Activated CD4-positive, alpha-beta T cell treated with anti-CD3 and anti-CD28 coated beads, Interleukin-2, amount 10 ng/mL, durations not matched to agents 7 days and 5 days (primary cell): ENCODE measurements around the gene BUD13. TPM values are rescaled to one million over a fixed set of nuclear protein-coding genes. Genes with fewer than 3 reads are reported as not detected.

Source experiments
- CTCF ChIA-PET: fragments of 350-600 bp; sonication (Branson Sonifier 250); formaldehyde crosslinking; loops from one replicate; lab custom pipeline; 2021; ENCODE audit warnings: antibody characterized with exemption; lab: Charles Lee
- POLR2A ChIA-PET: fragments of 350-600 bp; sonication (Branson Sonifier 250); formaldehyde crosslinking; loops from one replicate; lab custom pipeline; 2021; ENCODE audit warnings: antibody characterized with exemption; lab: Charles Lee
- DNase-seq: peaks from one replicate; pipeline ENCODE4 v3.0.0-alpha.2; 2020
- H3K27ac Mint-ChIP-seq: one replicate; pipeline ENCODE4 v1.8.0; 2021; ENCODE audit warnings: mild to moderate bottlenecking, moderate library complexity, mixed read lengths
- H3K27me3 Mint-ChIP-seq: one replicate; pipeline ENCODE4 v1.8.0; 2021; ENCODE audit warnings: mixed read lengths
- H3K36me3 Mint-ChIP-seq: one replicate; pipeline ENCODE4 v1.8.0; 2021; ENCODE audit warnings: low read depth, mixed read lengths
- H3K4me1 Mint-ChIP-seq: one replicate; pipeline ENCODE4 v1.8.0; 2021; ENCODE audit warnings: mixed read lengths
- H3K4me3 Mint-ChIP-seq: one replicate; pipeline ENCODE4 v1.8.0; 2021; ENCODE audit warnings: mild to moderate bottlenecking, moderate library complexity, mixed read lengths
- H3K9me3 Mint-ChIP-seq: one replicate; pipeline ENCODE4 v1.8.0; 2021; ENCODE audit warnings: mixed read lengths
- total RNA-seq, 2 experiments: library from RNA; stranded (reverse); gene quantifications; one replicate each; pipeline ENCODE4 v1.2.3, GENCODE V29; 2021

BUD13 gene, protein sequence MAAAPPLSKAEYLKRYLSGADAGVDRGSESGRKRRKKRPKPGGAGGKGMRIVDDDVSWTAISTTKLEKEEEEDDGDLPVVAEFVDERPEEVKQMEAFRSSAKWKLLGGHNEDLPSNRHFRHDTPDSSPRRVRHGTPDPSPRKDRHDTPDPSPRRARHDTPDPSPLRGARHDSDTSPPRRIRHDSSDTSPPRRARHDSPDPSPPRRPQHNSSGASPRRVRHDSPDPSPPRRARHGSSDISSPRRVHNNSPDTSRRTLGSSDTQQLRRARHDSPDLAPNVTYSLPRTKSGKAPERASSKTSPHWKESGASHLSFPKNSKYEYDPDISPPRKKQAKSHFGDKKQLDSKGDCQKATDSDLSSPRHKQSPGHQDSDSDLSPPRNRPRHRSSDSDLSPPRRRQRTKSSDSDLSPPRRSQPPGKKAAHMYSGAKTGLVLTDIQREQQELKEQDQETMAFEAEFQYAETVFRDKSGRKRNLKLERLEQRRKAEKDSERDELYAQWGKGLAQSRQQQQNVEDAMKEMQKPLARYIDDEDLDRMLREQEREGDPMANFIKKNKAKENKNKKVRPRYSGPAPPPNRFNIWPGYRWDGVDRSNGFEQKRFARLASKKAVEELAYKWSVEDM
- 10 to 100 TPM; 37.5 to 39.9 TPM for total RNA-seq

DNA sequence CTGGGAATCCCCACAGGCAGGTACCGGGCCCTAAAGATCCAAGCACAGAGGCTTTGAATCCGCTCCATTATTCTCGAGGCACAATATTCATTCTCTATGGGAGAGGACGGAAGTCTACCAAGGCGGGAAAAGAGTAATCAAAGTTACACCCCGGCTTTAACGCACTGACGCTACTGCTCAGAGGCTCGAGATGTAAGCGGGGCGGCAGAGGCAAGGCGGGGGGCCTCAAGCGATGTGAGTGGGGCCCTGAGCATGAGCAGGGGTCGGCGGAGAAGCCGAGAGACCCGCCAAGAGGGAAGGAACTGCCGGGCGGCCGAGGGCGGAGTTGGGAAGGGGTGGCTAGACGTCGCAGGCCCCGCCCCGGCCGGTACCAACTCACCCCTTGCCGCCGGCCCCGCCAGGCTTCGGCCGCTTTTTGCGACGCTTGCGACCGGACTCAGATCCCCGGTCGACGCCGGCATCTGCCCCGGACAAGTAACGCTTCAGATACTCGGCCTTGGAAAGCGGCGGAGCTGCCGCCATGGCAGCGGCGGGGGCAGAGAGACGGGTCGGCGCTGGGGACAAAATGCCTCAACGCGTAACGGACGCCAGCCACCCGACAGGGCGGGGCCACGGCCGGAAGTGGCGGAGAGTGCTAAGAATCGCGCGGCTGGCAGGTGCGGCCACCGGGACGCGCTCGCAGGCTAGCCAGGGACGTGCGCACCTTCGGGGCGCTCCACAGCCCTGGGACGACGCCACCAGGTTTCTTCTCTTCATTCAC is at the start of gene BUD13:
Gene BUD13 (minus strand): TSS at position 545 of the 760 bp plus-strand sequence. CDS start 23 bp downstream, at position 522.
- Mint-ChIP-seq H3K27me3 (no peaks in the 10 kb centered on the region), H3K36me3 (peaks cover 33% of the 10 kb centered on the region)

DNA sequence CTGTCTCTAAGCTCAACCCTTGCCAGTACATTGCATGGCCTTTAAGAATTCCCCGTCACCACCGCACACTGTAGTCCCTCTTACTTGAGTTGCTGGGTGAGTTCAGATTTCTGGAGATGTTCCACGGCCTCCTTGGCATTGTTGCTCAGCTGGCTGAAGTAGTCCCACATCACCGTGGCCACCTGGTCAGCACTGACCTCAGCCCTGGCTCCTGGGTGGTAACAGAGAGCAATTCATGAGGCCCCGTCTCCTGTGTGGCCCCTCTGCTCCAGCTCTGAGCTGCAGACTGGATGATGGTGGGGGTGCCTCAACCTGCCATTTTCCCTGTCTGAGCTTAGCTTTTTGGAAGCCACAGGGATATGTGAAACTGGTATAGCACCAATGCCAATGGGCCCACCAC is 49.8 kb upstream of the BUD13 start:
- Mint-ChIP-seq H3K4me1 (no peaks in the 10 kb centered on the region), H3K27me3 (no peaks in the 10 kb centered on the region), H3K4me3 (no peak overlapping the region), H3K27ac (no peak overlapping the region), H3K9me3 (no peaks in the 10 kb centered on the region), H3K36me3 (no peaks in the 10 kb centered on the region)
- DNase-seq: no peak
- ChIA-PET CTCF (interaction anchor here (1.1 to 2.4 kb wide), 4 partner anchors 13 to 405 kb away, joined by 3 to 14 read pairs (median 4); no protein-coding TSS in a partner anchor), POLR2A (no interaction called here)

More for the DNA sequence above, at the start of gene BUD13:
- POLR2A ChIA-PET: no interaction called here
- CTCF ChIA-PET: interaction anchor here (0.9 to 4.3 kb wide), 4 partner anchors 9 to 81 kb away, joined by 3 to 15 read pairs (median 4); no protein-coding TSS in a partner anchor
- peak within 1 kb of the TSS; percentile 97 for H3K27ac Mint-ChIP-seq
- H3K4me1 Mint-ChIP-seq: peaks cover 54% of the 10 kb centered on the region
- H3K9me3 Mint-ChIP-seq: no peaks in the 10 kb centered on the region
- peak; percentile 94 for DNase-seq
- H3K4me3 Mint-ChIP-seq: peak within 1 kb of the TSS; percentile 98

DNA sequence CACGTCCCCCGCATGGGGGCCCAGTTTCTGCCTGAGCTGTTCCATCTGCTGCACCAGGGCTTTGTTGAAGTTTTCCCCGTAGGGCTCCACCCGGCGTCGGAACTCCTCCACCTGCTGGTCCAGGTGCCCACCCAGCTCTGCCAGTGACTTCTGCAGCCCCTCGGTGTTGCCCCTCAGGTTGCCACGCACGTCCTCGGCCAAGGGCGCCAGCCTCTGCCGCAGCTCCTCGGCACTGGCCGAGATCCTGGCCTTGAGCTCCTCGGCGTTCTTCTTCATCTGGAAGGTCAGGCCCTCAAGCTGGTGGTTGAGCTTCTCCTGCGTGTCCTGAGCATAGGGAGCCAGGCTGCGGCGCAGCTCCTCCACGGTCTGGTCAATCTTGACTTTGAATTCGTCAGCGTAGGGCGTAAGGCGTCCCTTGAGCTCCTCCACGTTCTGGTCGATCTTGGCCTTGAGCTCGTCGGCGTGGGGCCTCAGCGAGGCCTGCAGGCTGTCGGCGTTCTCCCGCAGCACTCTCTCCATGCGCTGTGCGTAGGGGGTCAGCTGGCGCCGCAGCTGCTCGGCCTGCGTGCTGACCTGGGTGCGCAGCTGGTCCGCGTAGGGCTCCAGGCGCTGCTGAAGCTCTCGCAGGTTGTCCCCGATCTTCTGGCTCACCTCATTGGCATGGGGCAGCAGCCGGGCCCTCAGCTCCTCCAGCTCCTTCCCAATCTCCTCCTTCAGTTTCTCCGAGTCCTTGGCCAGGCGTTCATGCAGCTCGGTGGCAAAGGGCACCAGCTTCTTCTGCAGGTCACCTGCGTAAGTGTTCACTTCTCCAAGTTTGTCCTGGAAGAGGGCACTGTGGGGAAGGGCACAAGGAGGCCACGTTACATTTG is 48.5 kb upstream of the BUD13 start:
- ChIA-PET POLR2A (no interaction called here), CTCF (interaction anchor here (0.9 to 2.4 kb wide), 4 partner anchors 10 to 41 kb away, joined by 3 to 14 read pairs (median 3); no protein-coding TSS in a partner anchor)
- Mint-ChIP-seq H3K27ac (no peak overlapping the region), H3K4me3 (no peak overlapping the region), H3K9me3 (no peaks in the 10 kb centered on the region), H3K36me3 (no peaks in the 10 kb centered on the region), H3K27me3 (no peaks in the 10 kb centered on the region), H3K4me1 (no peaks in the 10 kb centered on the region)
- no peak for DNase-seq

DNA sequence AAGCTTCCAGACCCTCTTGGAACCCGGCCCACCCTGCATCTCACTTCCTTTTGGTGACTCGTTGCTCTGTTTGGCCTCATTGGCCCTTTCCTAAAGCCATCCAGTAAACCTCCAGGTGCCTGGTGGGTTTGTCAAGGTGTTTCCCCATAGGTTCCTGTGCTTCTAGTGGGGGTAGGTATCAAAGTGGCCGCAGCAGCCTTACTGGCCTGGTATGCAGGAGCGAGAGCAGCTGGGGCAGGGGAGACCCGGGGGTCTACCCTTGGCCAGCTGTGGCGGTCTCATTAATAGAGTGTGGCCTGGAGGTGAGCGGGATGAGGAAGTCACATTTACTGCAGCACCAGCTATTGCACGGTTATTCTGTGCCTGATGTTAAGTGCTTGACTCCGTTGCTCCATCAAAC is 46.3 kb upstream of the BUD13 start:
- DNase-seq: no peak
- Mint-ChIP-seq H3K36me3 (no peaks in the 10 kb centered on the region), H3K4me1 (no peaks in the 10 kb centered on the region), H3K9me3 (no peaks in the 10 kb centered on the region), H3K27ac (no peak overlapping the region), H3K4me3 (no peak overlapping the region), H3K27me3 (no peaks in the 10 kb centered on the region)
- CTCF ChIA-PET: interaction anchor here (1.4 kb wide), 1 partner anchor 17 kb away, joined by 5 read pairs; no protein-coding TSS in a partner anchor
- POLR2A ChIA-PET: no interaction called here

DNA sequence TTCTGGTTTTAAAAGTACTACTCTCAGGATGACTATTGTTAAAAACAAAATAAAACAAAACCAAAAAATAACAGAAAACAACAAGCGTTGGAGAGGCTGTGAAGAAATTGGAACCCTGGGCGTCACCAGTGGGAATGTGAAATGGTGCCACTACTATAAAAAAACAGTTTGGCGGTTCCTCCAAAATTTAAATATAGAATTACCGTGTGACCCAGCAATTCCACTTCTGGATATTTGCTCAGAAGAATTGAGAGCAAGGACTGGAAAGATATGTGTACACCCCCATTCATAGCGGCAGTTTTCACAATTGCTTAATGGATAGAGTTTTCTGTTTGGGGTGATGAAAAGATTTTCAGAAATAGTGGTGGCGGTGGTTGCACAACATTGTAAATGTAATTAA is 41.7 kb upstream of the BUD13 start:
- ChIA-PET CTCF (no interaction called here), POLR2A (no interaction called here)
- Mint-ChIP-seq H3K27me3 (peaks cover 2% of the 10 kb centered on the region), H3K9me3 (no peaks in the 10 kb centered on the region), H3K4me1 (no peaks in the 10 kb centered on the region), H3K4me3 (no peak overlapping the region), H3K36me3 (no peaks in the 10 kb centered on the region), H3K27ac (no peak overlapping the region)
- no peak for DNase-seq

DNA sequence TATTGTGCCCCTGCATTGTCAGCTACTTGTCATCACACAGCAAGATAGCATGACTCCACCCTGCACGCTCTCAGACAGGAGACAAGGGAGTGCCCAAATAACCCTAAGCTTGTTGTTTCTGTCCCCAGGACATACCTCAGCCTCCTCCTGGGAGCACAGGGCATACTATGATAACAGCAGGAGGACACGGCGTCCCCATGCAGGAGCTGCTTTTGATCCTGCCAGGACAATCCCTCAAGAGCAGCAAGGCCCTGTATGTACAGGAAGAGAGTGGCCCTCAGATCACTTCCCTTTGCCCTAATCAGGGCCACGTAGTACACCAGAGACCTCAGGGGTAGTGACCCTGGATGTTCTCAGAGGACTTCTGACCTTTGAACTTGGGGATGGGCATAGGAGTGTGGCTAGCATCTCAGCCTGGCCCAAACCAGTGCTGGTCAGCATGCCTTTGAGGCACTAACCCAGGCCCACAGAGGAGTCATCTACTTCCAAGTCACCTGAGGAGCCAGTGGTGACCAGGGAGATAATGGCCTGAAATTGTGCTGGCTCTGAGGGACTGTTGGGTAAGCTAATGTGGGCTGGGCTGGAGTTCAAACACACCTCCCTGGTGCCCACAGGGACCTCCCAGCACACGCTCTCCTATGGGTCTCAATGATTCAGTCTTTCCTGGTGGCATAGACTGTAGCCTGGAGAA is 41.1 kb upstream of the BUD13 start:
- H3K36me3 Mint-ChIP-seq: no peaks in the 10 kb centered on the region
- H3K27me3 Mint-ChIP-seq: peaks cover 2% of the 10 kb centered on the region
- ChIA-PET CTCF (no interaction called here), POLR2A (interaction anchor here (0.6 kb wide), 1 partner anchor 263 kb away, joined by 3 read pairs; no protein-coding TSS in a partner anchor)
- H3K27ac Mint-ChIP-seq: no peak overlapping the region
- no peak overlapping the region for H3K4me3 Mint-ChIP-seq
- H3K9me3 Mint-ChIP-seq: no peaks in the 10 kb centered on the region
- DNase-seq: no peak
- no peaks in the 10 kb centered on the region for H3K4me1 Mint-ChIP-seq

DNA sequence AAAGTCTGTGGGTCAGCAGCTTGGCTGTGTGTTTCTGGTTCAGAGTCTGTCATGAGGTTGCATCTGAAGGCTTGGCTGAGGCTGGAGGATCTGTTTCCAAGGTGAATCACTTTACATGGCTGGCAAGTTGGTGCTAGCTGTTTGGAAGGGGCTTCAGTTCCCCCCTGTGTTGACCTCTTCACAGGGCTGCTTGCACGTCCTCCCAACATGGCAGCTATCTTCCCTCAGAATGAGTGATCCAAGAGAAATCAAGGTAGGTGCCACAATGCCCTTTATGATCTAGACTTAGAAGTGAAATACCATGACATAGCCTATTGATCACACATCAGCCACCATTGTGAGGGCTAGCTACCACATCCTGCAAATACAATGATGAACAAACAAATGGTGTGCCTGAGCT is 40.4 kb upstream of the BUD13 start:
- Mint-ChIP-seq H3K27me3 (peaks cover 2% of the 10 kb centered on the region), H3K4me3 (no peak overlapping the region), H3K9me3 (no peaks in the 10 kb centered on the region), H3K27ac (no peak overlapping the region), H3K36me3 (no peaks in the 10 kb centered on the region), H3K4me1 (no peaks in the 10 kb centered on the region)
- ChIA-PET POLR2A (no interaction called here), CTCF (interaction anchor here (0.8 to 1.0 kb wide), 2 partner anchors 10 to 96 kb away, joined by 3 read pairs; partner anchors contain the start of gene APOA4)
- no peak for DNase-seq

DNA sequence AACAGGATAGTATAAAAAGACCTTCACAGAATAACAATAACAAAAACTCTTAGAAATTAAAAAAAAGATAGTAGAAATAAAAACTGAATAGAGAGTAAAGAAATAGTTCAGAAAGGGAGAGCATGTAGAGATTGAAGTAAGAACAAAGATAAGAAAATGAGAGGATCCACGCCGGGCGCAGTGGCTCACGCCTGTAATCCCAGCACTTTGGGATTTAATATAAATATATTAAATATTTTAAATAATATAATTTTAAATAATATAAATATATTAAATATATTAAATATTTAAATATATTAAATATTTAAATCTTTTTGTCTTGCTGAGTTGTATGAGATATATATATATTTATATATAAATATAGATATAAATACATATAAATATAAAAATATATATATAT is 39.3 kb upstream of the BUD13 start:
- Mint-ChIP-seq H3K9me3 (no peaks in the 10 kb centered on the region), H3K4me3 (no peak overlapping the region), H3K4me1 (no peaks in the 10 kb centered on the region), H3K36me3 (no peaks in the 10 kb centered on the region), H3K27me3 (peaks cover 2% of the 10 kb centered on the region), H3K27ac (no peak overlapping the region)
- no peak for DNase-seq
- CTCF ChIA-PET: interaction anchor here (0.8 to 1.0 kb wide), 2 partner anchors 11 to 97 kb away, joined by 3 read pairs; partner anchors contain the start of gene APOA4
- POLR2A ChIA-PET: no interaction called here

DNA sequence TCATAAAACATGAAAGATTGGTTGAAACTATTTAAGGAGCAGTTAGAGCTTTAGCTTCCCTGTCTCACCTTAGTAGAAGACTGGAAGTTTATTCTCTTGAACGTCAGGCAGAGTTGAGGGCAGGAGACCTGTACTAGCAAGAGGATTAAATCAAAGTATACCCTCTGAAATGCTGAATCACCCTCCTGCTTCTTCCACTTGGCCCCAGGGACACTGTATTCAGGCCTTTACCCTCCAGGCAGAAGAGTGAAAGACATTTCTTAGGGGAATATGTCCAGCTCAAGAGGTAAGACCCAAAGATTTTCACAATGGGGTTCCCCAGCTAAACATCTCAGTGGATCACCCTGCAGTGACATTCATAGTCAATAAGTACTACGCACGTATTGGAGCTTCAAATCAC is 38.4 kb upstream of the BUD13 start:
- H3K27ac Mint-ChIP-seq: no peak overlapping the region
- CTCF ChIA-PET: interaction anchor here (0.6 to 1.7 kb wide), 3 partner anchors 9 to 294 kb away, joined by 3 to 5 read pairs (median 5); no protein-coding TSS in a partner anchor
- no peaks in the 10 kb centered on the region for H3K9me3 Mint-ChIP-seq
- no peak for DNase-seq
- H3K36me3 Mint-ChIP-seq: no peaks in the 10 kb centered on the region
- peaks cover 2% of the 10 kb centered on the region for H3K27me3 Mint-ChIP-seq
- H3K4me3 Mint-ChIP-seq: no peak overlapping the region
- H3K4me1 Mint-ChIP-seq: no peaks in the 10 kb centered on the region
- POLR2A ChIA-PET: interaction anchor here (0.7 kb wide), 1 partner anchor 16 kb away, joined by 3 read pairs; no protein-coding TSS in a partner anchor

DNA sequence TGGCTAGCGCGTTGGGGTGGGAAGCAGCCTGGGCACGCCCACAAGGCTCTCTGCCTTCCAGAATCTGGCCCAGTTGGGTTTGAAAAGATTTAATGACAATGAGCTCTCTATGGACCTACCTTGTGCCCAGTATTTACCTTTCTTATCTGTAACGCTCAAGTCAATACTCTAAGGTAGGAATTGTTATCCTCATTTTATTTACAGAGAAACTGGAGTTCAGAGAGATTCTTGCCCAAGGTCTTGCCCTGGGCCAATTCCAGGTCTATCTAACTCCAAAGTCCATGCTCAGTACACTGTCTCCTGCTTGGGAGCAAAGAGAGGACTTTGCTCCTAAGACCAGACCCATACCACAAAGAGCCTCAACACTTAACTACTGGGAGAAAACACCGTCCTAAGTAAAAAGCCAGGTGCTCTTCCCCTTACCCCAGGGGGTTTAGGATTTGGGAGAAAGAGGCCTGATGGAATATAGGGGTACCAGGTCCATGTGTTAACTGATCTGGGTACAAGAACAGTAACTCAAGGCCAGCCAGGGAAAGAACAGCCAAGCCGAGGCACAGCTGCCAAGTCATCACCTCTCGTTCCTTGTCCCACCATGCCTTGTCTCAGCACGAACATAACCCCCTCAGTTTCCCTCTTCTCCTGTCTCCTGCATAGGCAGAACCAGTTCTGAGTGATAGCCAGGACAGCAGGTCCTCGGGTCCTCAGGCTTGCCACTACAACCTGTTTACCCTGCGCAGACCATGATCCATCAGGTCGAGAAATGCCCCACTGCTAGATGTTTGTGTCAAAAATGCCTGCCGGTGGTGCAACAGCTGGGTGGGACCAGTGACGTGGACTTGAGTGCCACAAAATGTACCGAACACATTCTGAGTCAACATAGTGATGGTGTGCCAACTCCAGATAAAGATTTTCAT is 35.7 kb upstream of the BUD13 start:
- DNase-seq: no peak
- Mint-ChIP-seq H3K4me3 (no peak overlapping the region), H3K27ac (no peak overlapping the region), H3K9me3 (no peaks in the 10 kb centered on the region), H3K36me3 (no peaks in the 10 kb centered on the region), H3K27me3 (peaks cover 3% of the 10 kb centered on the region), H3K4me1 (no peaks in the 10 kb centered on the region)
- CTCF ChIA-PET: no interaction called here
- POLR2A ChIA-PET: no interaction called here
